GM12891 (cell line): ENCODE measurements around the gene ITPR3.

ENCODE experiments used
- PAX5 ChIP-seq: IDR thresholded peaks from 2 replicates; pipeline ENCODE4 v1.6.1; 2011; ENCODE audit warnings: low read length, moderate library complexity, mild to moderate bottlenecking; ENCODE audit not compliant: insufficient read depth, severe bottlenecking
- POLR2A ChIP-seq: IDR thresholded peaks from 2 replicates; pipeline ENCODE4 v1.6.1; 2011; ENCODE audit warnings: low read depth, low read length, control low read depth
- POLR2AphosphoS5 ChIP-seq: IDR thresholded peaks from 2 replicates; pipeline ENCODE4 v1.6.1; 2011; ENCODE audit warnings: low read depth, low read length, control low read depth

DNA sequence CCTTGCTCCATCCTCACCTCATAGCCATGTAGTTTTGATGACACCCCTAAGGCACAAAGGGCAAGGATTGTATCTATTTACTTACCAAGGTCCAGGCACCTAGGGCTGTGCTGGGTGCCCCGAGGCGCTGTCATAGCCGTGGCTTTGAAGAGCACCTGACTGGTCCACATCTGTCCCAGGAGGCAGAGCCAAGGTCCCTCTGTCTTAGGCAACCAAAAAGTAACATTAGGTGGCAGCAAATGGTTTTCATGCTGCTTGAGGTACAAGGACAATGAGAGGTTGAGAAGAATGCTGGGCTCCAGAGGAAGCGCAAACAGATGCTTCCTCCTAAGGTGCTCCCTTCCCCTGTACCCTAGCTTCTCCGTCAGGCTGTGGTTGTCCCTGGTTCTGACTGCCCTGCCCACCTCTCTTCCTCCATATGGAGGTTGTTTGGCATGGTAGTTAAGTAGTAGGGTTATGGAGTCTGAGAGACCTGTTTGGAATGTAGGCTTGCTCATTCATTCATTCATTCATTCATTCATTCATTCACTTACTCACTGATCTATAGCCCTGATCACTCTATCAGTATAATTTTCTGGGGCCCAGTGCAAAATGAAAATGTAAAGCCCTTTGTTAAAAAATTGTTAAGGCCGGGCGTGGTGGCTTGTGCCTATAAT lies 93.4 kb downstream of the ITPR3 start:
- TF ChIP-seq PAX5 (no peak), POLR2AphosphoS5 (no peak), POLR2A (no peak)
